Neural progenitor cell (in vitro differentiated cells): ENCODE measurements around the gene DMAC2L.

Experiments
- CTCF ChIP-seq: fragments of 200-600 bp; sonication (generic); IDR thresholded peaks from 2 replicates; pipeline ENCODE4 v1.5.1; 2017; ENCODE audit warnings: antibody characterized with exemption, mild to moderate bottlenecking
- EZH2 ChIP-seq: fragments of 200-600 bp; sonication (generic); IDR thresholded peaks from 2 replicates; pipeline ENCODE4 v1.6.1; 2017; ENCODE audit warnings: antibody characterized with exemption, mild to moderate bottlenecking, moderate library complexity

GRCh38 chr14:50371546-50371945 lies 59.4 kb downstream of the DMAC2L start:
- TF ChIP-seq EZH2 (no peak), CTCF (no peak)
